ENCODE data around the gene PIP4K2B. TPM values are rescaled to one million over a fixed set of nuclear protein-coding genes. Genes with fewer than 3 reads are reported as not detected.
A peak's percentile ranks its signal among the peaks of the same experiment; 100 is the strongest.
"Not testable (repeated sequence)": the region's sequence is repeated elsewhere in the genome, so short reads cannot be mapped to it uniquely, and the experiment has no call there.

PIP4K2B gene
- total and polyA plus RNA-seq, 4 donors: 66.1 to 198 (median 137) TPM

DNA sequence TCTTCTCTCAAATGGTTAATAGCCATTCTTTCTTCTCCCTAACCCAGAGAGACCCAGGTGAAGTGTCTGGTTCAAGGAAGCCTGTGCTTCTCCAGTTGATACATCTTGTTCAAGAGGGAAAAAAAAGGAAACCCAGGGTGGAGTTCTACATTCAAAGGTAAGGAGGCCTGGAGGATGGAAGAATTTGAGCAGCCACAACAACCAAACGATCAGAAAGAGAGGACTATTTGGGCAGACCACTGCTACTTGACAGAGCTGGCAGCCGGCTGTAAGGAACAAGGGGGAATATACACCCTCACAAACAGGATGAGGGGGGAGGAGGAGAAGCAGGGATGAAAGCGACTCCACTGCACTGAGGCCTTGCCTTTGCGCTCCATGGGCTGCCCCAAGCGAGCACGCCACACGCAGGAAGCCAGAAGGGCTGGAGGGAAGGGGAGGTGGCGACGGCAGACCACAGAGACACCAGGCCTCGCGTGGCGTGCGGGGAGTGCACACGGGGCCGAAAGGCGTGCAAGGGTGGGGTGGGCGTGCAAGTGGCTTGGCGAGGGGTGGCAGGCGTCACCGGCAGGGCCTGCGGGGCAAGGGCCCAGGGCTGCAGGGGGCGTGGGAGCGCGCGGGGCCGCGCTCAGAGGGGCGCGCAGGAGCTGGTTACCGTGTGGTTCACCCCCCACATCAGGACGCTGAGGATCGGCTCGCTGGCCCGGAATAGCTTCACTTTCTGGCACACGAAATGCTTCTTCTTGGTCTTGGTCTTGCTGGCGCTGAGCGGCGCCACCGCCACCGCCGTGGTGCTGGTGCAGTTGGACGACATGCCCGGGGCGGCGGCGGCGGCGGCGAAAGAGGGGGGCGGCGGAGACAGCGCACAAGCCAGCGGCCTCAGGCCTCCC is 499 bp downstream of the PIP4K2B start:
- H3K27ac ChIP-seq (ENCODE audit: low read depth, low read length): peak overlapping the region; percentile 78
- peak in 5 of 6 donors; percentile 19 to 67 (median 23) for DNase-seq (ENCODE audit: low read depth in 4 of 6, low spot score in 6 of 6)
- H3K9me3 ChIP-seq (ENCODE audit: control insufficient read depth, insufficient read depth, low read length): no peaks in the 10 kb centered on the region
- H3K36me3 ChIP-seq (ENCODE audit: control insufficient read depth, insufficient read depth, low read length): peaks cover 28% of the 10 kb centered on the region
- H3K4me1 ChIP-seq (ENCODE audit: control insufficient read depth, insufficient read depth, low read length): peaks cover 14% of the 10 kb centered on the region
- H3K4me3 ChIP-seq (ENCODE audit: low read depth, low read length): peak overlapping the region; percentile 71
- no peaks in the 10 kb centered on the region for H3K27me3 ChIP-seq (ENCODE audit: control insufficient read depth, insufficient read depth, low read length)
- under 1% methylated on average over 50 of the region's 53 CpGs for WGBS (ENCODE audit: insufficient coverage)

DNA sequence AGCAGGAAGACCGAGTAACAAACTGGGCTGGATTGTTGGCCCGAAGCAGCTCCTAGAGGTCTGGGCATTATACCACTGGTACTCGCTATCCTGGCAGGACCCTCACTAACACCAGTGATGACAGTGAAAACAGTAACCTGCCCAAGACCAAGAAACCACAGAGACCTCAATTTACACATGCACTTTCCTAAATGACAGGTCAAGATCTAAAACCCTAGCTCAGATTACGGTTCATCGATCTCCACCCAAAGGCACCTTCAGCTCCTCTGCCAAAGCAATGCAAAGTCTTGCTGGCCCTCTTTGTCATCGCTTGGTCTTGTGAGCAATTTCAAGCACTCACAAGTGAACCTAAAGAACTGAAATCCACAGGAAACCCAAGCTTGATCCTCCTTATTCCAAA is 1.5 kb downstream of the PIP4K2B start:
- Histone ChIP-seq H3K36me3 (ENCODE audit: control insufficient read depth, insufficient read depth, low read length) (peaks cover 23% of the 10 kb centered on the region), H3K27me3 (ENCODE audit: control insufficient read depth, insufficient read depth, low read length) (no peaks in the 10 kb centered on the region), H3K27ac (ENCODE audit: low read depth, low read length) (peak overlapping the region; percentile 78), H3K9me3 (ENCODE audit: control insufficient read depth, insufficient read depth, low read length) (no peaks in the 10 kb centered on the region), H3K4me3 (ENCODE audit: low read depth, low read length) (peak overlapping the region; percentile 71), H3K4me1 (ENCODE audit: control insufficient read depth, insufficient read depth, low read length) (peaks cover 14% of the 10 kb centered on the region)
- DNase-seq (ENCODE audit: low read depth in 4 of 6, low spot score in 6 of 6): no peak
- 74% methylated on average over 5 of the region's 6 CpGs for WGBS (ENCODE audit: insufficient coverage)

DNA sequence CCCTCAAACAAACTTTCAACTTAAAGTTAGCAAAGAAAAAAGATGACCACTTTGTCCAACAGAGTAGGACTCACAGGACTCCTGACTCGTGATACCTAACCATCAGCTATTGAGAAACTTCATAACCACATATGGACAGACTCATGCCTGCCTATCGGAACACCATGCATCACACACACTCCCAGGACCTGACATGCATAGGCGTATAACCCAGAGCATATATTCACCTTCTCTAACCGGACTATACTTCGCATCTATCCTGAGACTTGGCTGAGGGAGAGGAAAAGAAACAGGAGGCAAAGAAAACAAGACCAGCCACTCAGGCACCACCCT is 2.2 kb downstream of the PIP4K2B start:
- H3K27me3 ChIP-seq (ENCODE audit: control insufficient read depth, insufficient read depth, low read length): no peaks in the 10 kb centered on the region
- peaks cover 23% of the 10 kb centered on the region for H3K36me3 ChIP-seq (ENCODE audit: control insufficient read depth, insufficient read depth, low read length)
- 100% methylated on average over 1 of the region's 5 CpGs for WGBS (ENCODE audit: insufficient coverage)
- peaks cover 14% of the 10 kb centered on the region for H3K4me1 ChIP-seq (ENCODE audit: control insufficient read depth, insufficient read depth, low read length)
- no peaks in the 10 kb centered on the region for H3K9me3 ChIP-seq (ENCODE audit: control insufficient read depth, insufficient read depth, low read length)
- no peak overlapping the region for H3K4me3 ChIP-seq (ENCODE audit: low read depth, low read length)
- no peak overlapping the region for H3K27ac ChIP-seq (ENCODE audit: low read depth, low read length)
- DNase-seq (ENCODE audit: low read depth in 4 of 6, low spot score in 6 of 6): no peak

DNA sequence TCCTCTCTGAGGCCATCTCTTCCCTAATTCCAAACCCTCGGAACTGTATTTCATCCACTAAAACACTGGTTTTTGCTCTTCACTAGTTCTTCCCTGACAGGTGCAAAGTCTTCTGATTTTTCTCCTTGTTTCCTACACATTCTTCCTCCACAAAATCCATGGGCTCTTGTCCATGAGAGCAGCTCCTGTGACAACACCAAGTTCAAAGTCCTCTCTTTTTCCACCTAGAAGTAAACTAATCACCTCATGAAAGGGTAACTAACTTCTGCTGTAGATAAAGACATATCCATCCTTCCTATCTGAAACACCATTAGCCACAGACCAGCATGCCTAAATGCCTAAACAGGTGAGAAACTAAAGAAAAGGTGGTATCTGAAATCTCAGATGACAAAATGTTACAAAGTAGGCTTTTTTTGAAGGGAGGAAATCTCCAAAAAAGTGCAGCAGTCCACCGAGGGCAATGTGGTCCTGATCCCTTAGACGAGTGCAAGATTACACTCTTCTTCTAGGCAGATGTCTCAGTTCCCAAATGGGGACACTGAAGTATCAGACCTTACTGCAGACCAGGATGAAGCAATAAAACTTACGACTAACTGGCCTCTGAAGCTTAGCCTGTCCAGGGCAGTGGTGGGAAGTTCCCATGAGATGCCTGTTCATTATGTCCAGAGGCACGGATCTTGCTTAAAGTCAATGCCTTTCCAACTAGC is 2.8 kb downstream of the PIP4K2B start:
- Histone ChIP-seq H3K27me3 (ENCODE audit: control insufficient read depth, insufficient read depth, low read length) (no peaks in the 10 kb centered on the region), H3K9me3 (ENCODE audit: control insufficient read depth, insufficient read depth, low read length) (no peaks in the 10 kb centered on the region), H3K27ac (ENCODE audit: low read depth, low read length) (no peak overlapping the region), H3K36me3 (ENCODE audit: control insufficient read depth, insufficient read depth, low read length) (peaks cover 26% of the 10 kb centered on the region), H3K4me3 (ENCODE audit: low read depth, low read length) (no peak overlapping the region), H3K4me1 (ENCODE audit: control insufficient read depth, insufficient read depth, low read length) (peaks cover 14% of the 10 kb centered on the region)
- 93% methylated on average over 4 of the region's 5 CpGs for WGBS (ENCODE audit: insufficient coverage)
- no peak for DNase-seq (ENCODE audit: low read depth in 4 of 6, low spot score in 6 of 6)

DNA sequence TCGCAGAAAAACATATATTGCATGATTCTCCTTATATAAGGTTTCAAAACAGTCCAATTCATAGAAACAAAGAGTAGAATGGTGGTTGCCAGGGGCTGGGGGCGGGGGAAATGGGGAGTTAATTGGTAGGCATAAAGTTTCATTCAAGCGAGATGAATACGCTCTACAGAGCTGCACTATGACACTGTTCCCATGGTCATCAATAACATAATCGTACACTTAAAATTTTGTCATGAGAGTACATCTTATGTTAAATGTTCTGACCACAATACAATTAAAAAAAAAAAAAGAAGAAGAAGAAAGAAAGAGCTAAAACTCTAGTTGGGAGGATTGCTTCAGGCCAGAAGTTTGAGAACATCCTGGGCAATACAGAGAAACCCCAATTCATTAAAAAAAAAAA is 5.1 kb downstream of the PIP4K2B start:
- no peak overlapping the region for H3K4me3 ChIP-seq (ENCODE audit: low read depth, low read length)
- no peaks in the 10 kb centered on the region for H3K27me3 ChIP-seq (ENCODE audit: control insufficient read depth, insufficient read depth, low read length)
- peaks cover 26% of the 10 kb centered on the region for H3K36me3 ChIP-seq (ENCODE audit: control insufficient read depth, insufficient read depth, low read length)
- no peak for DNase-seq (ENCODE audit: low read depth in 4 of 6, low spot score in 6 of 6)
- WGBS (ENCODE audit: insufficient coverage): no CpG with 5 or more reads among the region's 5 CpGs
- peaks cover 14% of the 10 kb centered on the region for H3K4me1 ChIP-seq (ENCODE audit: control insufficient read depth, insufficient read depth, low read length)
- H3K9me3 ChIP-seq (ENCODE audit: control insufficient read depth, insufficient read depth, low read length): no peaks in the 10 kb centered on the region
- H3K27ac ChIP-seq (ENCODE audit: low read depth, low read length): no peak overlapping the region

DNA sequence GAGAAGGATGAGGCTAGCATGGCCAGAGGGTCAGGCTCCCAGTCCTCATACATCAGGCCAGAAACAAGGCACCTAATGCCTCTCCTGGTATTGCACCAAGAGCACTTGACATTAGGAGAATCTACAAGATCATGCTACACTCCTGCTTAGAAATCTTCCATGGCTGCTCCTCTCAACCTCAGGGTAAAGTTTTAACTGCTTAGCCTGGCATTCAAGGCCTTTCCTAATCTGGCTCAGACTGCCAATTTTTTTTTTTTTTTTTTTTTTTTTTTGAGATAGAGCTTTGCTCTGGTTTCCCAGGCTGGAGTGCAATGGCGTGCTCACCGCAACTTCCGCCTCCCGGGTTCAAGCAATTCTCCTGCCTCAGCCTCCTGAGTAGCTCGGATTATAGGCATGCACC is 8.2 kb downstream of the PIP4K2B start:
- Histone ChIP-seq H3K27ac (ENCODE audit: low read depth, low read length) (no peak overlapping the region), H3K4me1 (ENCODE audit: control insufficient read depth, insufficient read depth, low read length) (peaks cover 3% of the 10 kb centered on the region), H3K9me3 (ENCODE audit: control insufficient read depth, insufficient read depth, low read length) (no peaks in the 10 kb centered on the region), H3K4me3 (ENCODE audit: low read depth, low read length) (no peak overlapping the region), H3K27me3 (ENCODE audit: control insufficient read depth, insufficient read depth, low read length) (no peaks in the 10 kb centered on the region), H3K36me3 (ENCODE audit: control insufficient read depth, insufficient read depth, low read length) (peaks cover 34% of the 10 kb centered on the region)
- no CpG with 5 or more reads among the region's 5 CpGs for whole genome bisulfite sequencing (ENCODE audit: insufficient coverage)
- DNase-seq (ENCODE audit: low read depth in 4 of 6, low spot score in 6 of 6): no peak

DNA sequence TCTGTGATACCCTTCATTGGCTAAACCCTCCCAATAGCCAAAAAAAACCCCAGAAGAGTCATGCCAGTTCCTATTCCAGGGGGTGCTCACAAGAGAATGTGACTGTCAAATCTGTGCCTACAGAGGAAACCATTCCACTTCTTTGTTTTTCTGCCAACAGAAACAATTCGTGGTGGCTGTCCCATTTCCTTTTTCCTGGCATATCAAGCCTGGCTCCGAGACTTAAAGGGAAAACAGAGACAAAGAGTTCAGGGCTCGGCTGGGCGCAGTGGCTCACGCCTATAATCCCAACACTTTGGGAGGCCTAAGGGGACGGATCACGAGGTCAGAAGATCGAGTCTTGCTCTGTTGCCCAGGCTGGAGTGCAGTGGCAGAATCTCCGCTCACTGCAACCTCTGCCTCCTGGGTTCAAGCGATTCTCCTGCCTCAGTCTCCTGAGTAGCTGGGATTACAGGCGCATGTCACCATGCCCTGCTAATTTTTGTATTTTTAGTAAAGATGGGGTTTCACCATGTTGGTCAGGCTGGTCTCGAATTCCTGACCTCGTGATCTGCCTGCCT is 9.1 kb downstream of the PIP4K2B start:
- DNase-seq (ENCODE audit: low read depth in 4 of 6, low spot score in 6 of 6); H3K27ac ChIP-seq (ENCODE audit: low read depth, low read length); H3K27me3 ChIP-seq (ENCODE audit: control insufficient read depth, insufficient read depth, low read length); H3K4me1 ChIP-seq (ENCODE audit: control insufficient read depth, insufficient read depth, low read length); H3K9me3 ChIP-seq (ENCODE audit: control insufficient read depth, insufficient read depth, low read length); H3K4me3 ChIP-seq (ENCODE audit: low read depth, low read length): not testable (repeated sequence)
- WGBS (ENCODE audit: insufficient coverage): 66% methylated on average over 11 of the region's 13 CpGs
- H3K36me3 ChIP-seq (ENCODE audit: control insufficient read depth, insufficient read depth, low read length): peaks cover 36% of the 10 kb centered on the region

DNA sequence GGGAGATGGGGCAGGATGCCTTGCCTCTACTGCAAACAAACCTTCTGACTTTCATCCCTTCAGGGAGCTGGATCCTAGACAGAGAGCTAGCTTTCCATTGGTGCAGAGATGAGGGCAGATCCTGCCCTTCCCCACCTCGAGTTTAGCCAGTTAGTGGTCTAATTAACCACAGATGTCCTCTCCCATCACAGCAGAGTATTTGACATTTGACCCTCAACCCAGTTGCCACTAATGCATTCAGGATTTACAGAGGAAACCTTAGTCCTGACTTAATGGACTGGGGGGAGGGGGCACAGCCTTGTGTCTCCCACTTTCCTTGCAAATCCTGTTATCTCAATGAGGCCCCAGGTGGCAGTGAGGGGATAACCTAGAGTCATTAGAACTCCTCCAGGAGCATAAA is 10.2 kb downstream of the PIP4K2B start:
- Histone ChIP-seq H3K4me1 (ENCODE audit: control insufficient read depth, insufficient read depth, low read length) (peaks cover 3% of the 10 kb centered on the region), H3K27me3 (ENCODE audit: control insufficient read depth, insufficient read depth, low read length) (no peaks in the 10 kb centered on the region), H3K36me3 (ENCODE audit: control insufficient read depth, insufficient read depth, low read length) (peaks cover 45% of the 10 kb centered on the region), H3K4me3 (ENCODE audit: low read depth, low read length) (no peak overlapping the region), H3K27ac (ENCODE audit: low read depth, low read length) (no peak overlapping the region), H3K9me3 (ENCODE audit: control insufficient read depth, insufficient read depth, low read length) (no peaks in the 10 kb centered on the region)
- WGBS (ENCODE audit: insufficient coverage): 40% methylated on average over 1 of the region's 1 CpG
- DNase-seq (ENCODE audit: low read depth in 4 of 6, low spot score in 6 of 6): no peak

DNA sequence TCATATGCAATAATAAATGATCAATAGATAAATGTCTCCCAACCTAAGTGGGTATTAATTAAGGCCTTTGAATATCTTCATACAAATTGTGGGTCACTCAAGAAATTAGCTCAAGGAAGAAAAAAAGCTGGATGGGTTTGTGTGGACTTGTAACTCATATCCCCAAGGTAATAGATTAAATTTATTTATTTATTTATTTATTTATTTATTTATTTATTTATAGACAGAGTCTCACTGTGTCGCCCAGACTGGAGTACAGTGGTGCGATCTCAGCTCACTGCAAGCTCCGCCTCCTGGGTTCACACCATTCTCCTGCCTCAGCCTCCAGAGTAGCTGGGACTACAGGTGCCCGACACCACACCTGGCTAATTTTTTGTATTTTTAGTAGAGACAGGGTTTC is 11.4 kb downstream of the PIP4K2B start:
- H3K4me1 ChIP-seq (ENCODE audit: control insufficient read depth, insufficient read depth, low read length); DNase-seq (ENCODE audit: low read depth in 4 of 6, low spot score in 6 of 6); H3K27ac ChIP-seq (ENCODE audit: low read depth, low read length); H3K9me3 ChIP-seq (ENCODE audit: control insufficient read depth, insufficient read depth, low read length); H3K27me3 ChIP-seq (ENCODE audit: control insufficient read depth, insufficient read depth, low read length); H3K4me3 ChIP-seq (ENCODE audit: low read depth, low read length): not testable (repeated sequence)
- H3K36me3 ChIP-seq (ENCODE audit: control insufficient read depth, insufficient read depth, low read length): peaks cover 53% of the 10 kb centered on the region
- WGBS (ENCODE audit: insufficient coverage): 100% methylated on average over 1 of the region's 4 CpGs

All from spinal cord (tissue), 10 donors.